Mucosa of descending colon (tissue), 3 donors: ENCODE data around the gene UGT1A8. TPM values are rescaled to one million over a fixed set of nuclear protein-coding genes. Genes with fewer than 3 reads are reported as not detected.

Experiments
- ATAC-seq: fragments of 200-7000 bp; cut with Tn5 transposase; one replicate; pipeline ENCODE4 v1.9.1; 2020; ENCODE audit warnings: mild to moderate bottlenecking, moderate library complexity
- DNase-seq, 3 donors: peaks; one replicate each; pipeline ENCODE4 v3.0.0-alpha.2; 2020
- H3K36me3 ChIP-seq: fragments of 200-600 bp; one replicate; pipeline ENCODE4 v1.8.0; 2021; ENCODE audit warnings: low read depth, mild to moderate bottlenecking
- H3K4me1 ChIP-seq: fragments of 200-600 bp; one replicate; pipeline ENCODE4 v1.8.0; 2021; ENCODE audit warnings: low read depth, mild to moderate bottlenecking
- H3K4me3 ChIP-seq: fragments of 200-600 bp; one replicate; pipeline ENCODE4 v1.8.0; 2021; ENCODE audit warnings: mild to moderate bottlenecking
- H3K9me3 ChIP-seq: fragments of 200-600 bp; one replicate; pipeline ENCODE4 v1.8.0; 2021; ENCODE audit warnings: mild to moderate bottlenecking
- intact Hi-C, 2 donors: fragments of 100-400 bp; cut with DNase I in 1 of 2; cut with micrococcal nuclease in 1 of 2; formaldehyde crosslinking; loops; one replicate each; pipeline versions ENCODE4 v1.11.0 to v1.11.1; 2022; cut with DNase I, micrococcal nuclease
- total RNA-seq, 3 donors: library from RNA; stranded (reverse); fragmentation: NEBNext Ultra II Directional in 2 of 3; extraction: Animal tissue kit (Norgen Biotek cat#: 25700) in 2 of 3; gene quantifications; one replicate each; pipeline versions ENCODE4 v1.2.1 to v1.2.4, GENCODE V29; 2021 to 2023
- TF ChIP-seq, protein P1 (sequence below): fragments of 200-600 bp; IDR thresholded peaks from one replicate; pipeline ENCODE4 v1.8.0; 2022; ENCODE audit warnings: antibody characterized with exemption, mild to moderate bottlenecking
- donor health status: DM: no; HTN: no; CAD: no; lungs with moderate emphysema.
- donor health status: DM: no; HTN: no; CAD: no.
- donor health status: DM: no; HTN: yes; CAD: no.

UGT1A8 gene
- total RNA-seq, 3 donors from 2014 or later, result 7.4 to 34.2 (median 12.2) TPM

GRCh38 chr2:233658610-233659009, 41.2 kb downstream of the UGT1A8 start:
- Histone ChIP-seq H3K4me1 (no peaks in the 10 kb centered on the region), H3K4me3 (no peak overlapping the region), H3K36me3 (no peaks in the 10 kb centered on the region), H3K9me3 (no peaks in the 10 kb centered on the region)
- intact Hi-C loops, result no loop called here
- DNase-seq (no peak), ATAC-seq (no peak)
- TF ChIP-seq, protein P1, sequence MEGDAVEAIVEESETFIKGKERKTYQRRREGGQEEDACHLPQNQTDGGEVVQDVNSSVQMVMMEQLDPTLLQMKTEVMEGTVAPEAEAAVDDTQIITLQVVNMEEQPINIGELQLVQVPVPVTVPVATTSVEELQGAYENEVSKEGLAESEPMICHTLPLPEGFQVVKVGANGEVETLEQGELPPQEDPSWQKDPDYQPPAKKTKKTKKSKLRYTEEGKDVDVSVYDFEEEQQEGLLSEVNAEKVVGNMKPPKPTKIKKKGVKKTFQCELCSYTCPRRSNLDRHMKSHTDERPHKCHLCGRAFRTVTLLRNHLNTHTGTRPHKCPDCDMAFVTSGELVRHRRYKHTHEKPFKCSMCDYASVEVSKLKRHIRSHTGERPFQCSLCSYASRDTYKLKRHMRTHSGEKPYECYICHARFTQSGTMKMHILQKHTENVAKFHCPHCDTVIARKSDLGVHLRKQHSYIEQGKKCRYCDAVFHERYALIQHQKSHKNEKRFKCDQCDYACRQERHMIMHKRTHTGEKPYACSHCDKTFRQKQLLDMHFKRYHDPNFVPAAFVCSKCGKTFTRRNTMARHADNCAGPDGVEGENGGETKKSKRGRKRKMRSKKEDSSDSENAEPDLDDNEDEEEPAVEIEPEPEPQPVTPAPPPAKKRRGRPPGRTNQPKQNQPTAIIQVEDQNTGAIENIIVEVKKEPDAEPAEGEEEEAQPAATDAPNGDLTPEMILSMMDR, result no peak

- Histone ChIP-seq H3K4me1 (no peaks in the 10 kb centered on the region), H3K4me3 (no peak overlapping the region), H3K36me3 (no peaks in the 10 kb centered on the region), H3K9me3 (no peaks in the 10 kb centered on the region)
- TF ChIP-seq, protein P1, result no peak
- ATAC-seq, result no peak
- DNase-seq, result no peak
- intact Hi-C loops, result no loop called here
These were observed 46.5 kb downstream of the UGT1A8 start for GRCh38 chr2:233663911-233664310.

- ATAC-seq (no peak), DNase-seq (no peak)
- H3K9me3 ChIP-seq, result no peaks in the 10 kb centered on the region
- no peaks in the 10 kb centered on the region for H3K4me1 ChIP-seq
- no peak overlapping the region for H3K4me3 ChIP-seq
- intact Hi-C loops, result no loop called here
- no peaks in the 10 kb centered on the region for H3K36me3 ChIP-seq
- TF ChIP-seq, protein P1, result no peak
These were observed 51.3 kb downstream of the UGT1A8 start for GRCh38 chr2:233668605-233669260.

- Histone ChIP-seq H3K4me3 (no peak within 1 kb of the TSS), H3K9me3 (no peaks in the 10 kb centered on the region), H3K4me1 (no peaks in the 10 kb centered on the region), H3K36me3 (no peaks in the 10 kb centered on the region)
- TF ChIP-seq, protein P1, result no peak
- DNase-seq (no peak), ATAC-seq (no peak)
- intact Hi-C loops, result no loop called here
These were observed 54.1 kb downstream of the UGT1A8 start, which contains the start of gene UGT1A9 for GRCh38 chr2:233671290-233672161. UGT1A9 (plus strand) TSS chr2:233671898; CDS start chr2:233671935, 37 bp downstream.

GRCh38 chr2:233672886-233673285, 55.5 kb downstream of the UGT1A8 start:
- no peaks in the 10 kb centered on the region for H3K9me3 ChIP-seq
- no peak for DNase-seq
- TF ChIP-seq, protein P1, result no peak
- intact Hi-C loops, result no loop called here
- ATAC-seq, result no peak
- H3K36me3 ChIP-seq, result no peaks in the 10 kb centered on the region
- no peaks in the 10 kb centered on the region for H3K4me1 ChIP-seq
- H3K4me3 ChIP-seq, result no peak overlapping the region
